A549 treated with Hydrocortisone at 1 μM for 4 hours (cell line): Measurements from ENCODE around the gene ARRDC3. TPM values are rescaled to one million over a fixed set of nuclear protein-coding genes. Genes with fewer than 3 reads are reported as not detected.

ENCODE experiments used
- total RNA-seq: library from RNA; stranded (reverse); fragments of 200-300 nt; extraction: Qiagen RNA extraction; gene quantifications from 5 replicates; pipeline ENCODE4 v1.2.3, GENCODE V29; 2022

The ARRDC3 gene
- 3.3 to 7.5 TPM (median 5.7 TPM) in 5 replicates for total RNA-seq

GRCh38 chr5:91383027-91383955 lies at the start of gene ARRDC3:
Gene ARRDC3 (minus strand): TSS chr5:91383317. CDS start chr5:91383092, 225 bp downstream.

